OCI-LY7 (cell line): ENCODE results near the gene FAM114A1. TPM values are rescaled to one million over a fixed set of nuclear protein-coding genes. Genes with fewer than 3 reads are reported as not detected.

Experiments used
- BruUV-seq: library from RNA; stranded (reverse); fragments of 400-500 nt; replicated peaks from 2 replicates; lab custom pipeline; 2021; lab: Mats Ljungman, UMichigan
- CTCF ChIA-PET: fragments of 300-600 bp; sonication (Branson Sonifier 250); formaldehyde crosslinking; loops from one replicate; lab custom pipeline; 2022; ENCODE audit warnings: antibody characterized with exemption; ENCODE audit not compliant: unreplicated experiment; lab: Charles Lee
- POLR2A ChIA-PET: fragments of 300-600 bp; sonication (Branson Sonifier 250); formaldehyde crosslinking; loops from one replicate; lab custom pipeline; 2022; ENCODE audit warnings: antibody characterized with exemption; lab: Charles Lee
- DNase-seq: peaks from one replicate; pipeline ENCODE4 v3.0.0-alpha.2; 2015; ENCODE audit warnings: low spot score
- H2AFZ ChIP-seq: fragments of 200-600 bp; sonication (generic), shearing (Covaris generic); 2 replicates; pipeline ENCODE4 v1.6.1; 2014; ENCODE audit warnings: mild to moderate bottlenecking, antibody characterized with exemption, low read length, moderate library complexity
- H3K27ac ChIP-seq: fragments of 200-600 bp; sonication (generic); 2 replicates; pipeline ENCODE4 v1.5.1; 2014; ENCODE audit warnings: mixed run types, low read depth, mild to moderate bottlenecking, moderate library complexity, low read length, inconsistent platforms; ENCODE audit not compliant: poor library complexity, severe bottlenecking
- H3K36me3 ChIP-seq: fragments of 200-600 bp; sonication (generic); 2 replicates; pipeline ENCODE4 v1.6.1; 2014; ENCODE audit warnings: mild to moderate bottlenecking, antibody characterized with exemption, low read length, moderate library complexity, mixed read lengths; ENCODE audit not compliant: insufficient read depth
- H3K4me1 ChIP-seq: fragments of 200-600 bp; sonication (generic); 2 replicates; pipeline ENCODE4 v1.5.1; 2014; ENCODE audit warnings: mild to moderate bottlenecking, low read length; ENCODE audit not compliant: insufficient read depth, poor library complexity, severe bottlenecking
- H3K4me2 ChIP-seq: fragments of 200-600 bp; sonication (generic); 2 replicates; pipeline ENCODE4 v1.6.1; 2014; ENCODE audit warnings: mild to moderate bottlenecking, low read length
- H3K4me3 ChIP-seq: fragments of 200-600 bp; sonication (generic); 2 replicates; pipeline ENCODE4 v1.5.1; 2014; ENCODE audit warnings: mild to moderate bottlenecking, low read depth, low read length; ENCODE audit not compliant: poor library complexity, severe bottlenecking
- H3K79me2 ChIP-seq: fragments of 200-600 bp; sonication (generic); 2 replicates; pipeline ENCODE4 v1.6.1; 2016; ENCODE audit warnings: low read depth, mild to moderate bottlenecking, low read length, moderate library complexity, mixed read lengths; ENCODE audit not compliant: insufficient read depth
- H3K9me2 ChIP-seq: fragments of 200-600 bp; sonication (generic); 2 replicates; pipeline ENCODE4 v1.6.1; 2016; ENCODE audit warnings: mild to moderate bottlenecking, low read length, mixed read lengths; ENCODE audit not compliant: insufficient read depth
- H3K9me3 ChIP-seq: fragments of 200-600 bp; sonication (generic); 2 replicates; pipeline ENCODE4 v1.6.1; 2014; ENCODE audit warnings: mild to moderate bottlenecking, mixed run types, low read length, mixed read lengths
- H4K20me1 ChIP-seq: fragments of 200-600 bp; sonication (generic); 2 replicates; pipeline ENCODE4 v1.6.1; 2014; ENCODE audit warnings: mild to moderate bottlenecking, antibody characterized with exemption, low read length, moderate library complexity, mixed read lengths; ENCODE audit not compliant: insufficient read depth
- CTCF ChIP-seq: fragments of 200-600 bp; sonication (generic); conservative IDR thresholded peaks from 2 replicates; pipeline ENCODE4 v1.5.1; 2014; ENCODE audit warnings: mild to moderate bottlenecking, antibody characterized with exemption, low read length, moderate library complexity, mixed read lengths
- EZH2phosphoT487 ChIP-seq: fragments of 200-600 bp; sonication (generic); IDR thresholded peaks from 2 replicates; pipeline ENCODE4 v1.6.1; 2018; ENCODE audit warnings: low read depth, borderline replicate concordance, mild to moderate bottlenecking, mixed run types, antibody characterized with exemption, low read length, moderate library complexity, mixed read lengths
- intact Hi-C: fragments of 100-400 bp; cut with micrococcal nuclease; formaldehyde crosslinking; loops from one replicate; pipeline ENCODE4 v1.10.0; 2022; ENCODE audit not compliant: unreplicated experiment
- total RNA-seq, 2 experiments: library from RNA; depleted of rRNA in 1 of 2; stranded (reverse); fragments of >200 nt in 1 of 2; shearing (Covaris generic) in 1 of 2; gene quantifications; 2 replicates each; pipeline ENCODE4 v1.2.3, GENCODE V29; 2014 to 2022

Gene FAM114A1
- total RNA-seq, 2 experiments from 2014 or later = not detected

DNA sequence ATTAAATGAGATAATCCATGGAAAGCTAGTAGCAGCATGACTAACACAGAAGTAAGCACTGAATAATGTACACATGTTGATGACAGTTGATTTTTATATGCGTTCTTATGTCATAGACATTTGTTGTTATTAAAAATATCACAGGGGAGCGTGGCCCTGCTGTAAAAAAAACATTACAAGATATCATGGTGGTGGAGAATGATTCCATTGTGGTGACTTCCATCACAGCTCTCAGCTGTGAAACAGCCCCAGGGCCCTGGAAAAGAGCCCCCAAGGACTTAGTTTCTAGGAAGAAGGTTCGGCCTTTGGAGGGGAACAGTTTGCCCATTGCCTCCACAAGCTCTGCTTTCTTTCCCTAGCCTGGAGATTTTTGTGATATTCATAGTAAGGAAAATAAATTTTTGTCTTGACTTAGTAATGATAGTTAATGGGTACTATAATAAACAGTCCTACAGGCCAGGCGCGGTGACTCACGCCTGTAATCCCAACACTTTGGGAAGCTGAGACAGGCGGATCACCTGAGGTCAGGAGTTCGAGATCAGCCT lies 49.9 kb downstream of the FAM114A1 start:
- CTCF ChIA-PET = no interaction called here
- H3K4me1 ChIP-seq = peaks cover 8% of the 10 kb centered on the region
- no TSS peak for BruUV-seq
- POLR2A ChIA-PET = interaction anchor here (0.7 to 1.3 kb wide), 2 partner anchors 270 to 494 kb away, joined by 3 read pairs; no protein-coding TSS in a partner anchor
- H2AFZ ChIP-seq = no peak overlapping the region
- H3K27ac ChIP-seq = no peak overlapping the region
- no peak for TF ChIP-seq CTCF
- no peak for TF ChIP-seq EZH2phosphoT487
- H3K36me3 ChIP-seq = no peaks in the 10 kb centered on the region
- H3K4me3 ChIP-seq = no peak overlapping the region
- H4K20me1 ChIP-seq = no peaks in the 10 kb centered on the region
- no peaks in the 10 kb centered on the region for H3K9me2 ChIP-seq
- no peaks in the 10 kb centered on the region for H3K79me2 ChIP-seq
- intact Hi-C loops = no loop called here
- no peak overlapping the region for H3K4me2 ChIP-seq
- no peaks in the 10 kb centered on the region for H3K9me3 ChIP-seq
- DNase-seq = no peak

- H3K79me2 ChIP-seq = no peaks in the 10 kb centered on the region
- no peak overlapping the region for H3K4me3 ChIP-seq
- no peaks in the 10 kb centered on the region for H4K20me1 ChIP-seq
- peaks cover 8% of the 10 kb centered on the region for H3K4me1 ChIP-seq
- ChIA-PET POLR2A (no interaction called here), CTCF (no interaction called here)
- TF ChIP-seq EZH2phosphoT487 = no peak
- no peak for TF ChIP-seq CTCF
- intact Hi-C loops = no loop called here
- H3K27ac ChIP-seq = no peak overlapping the region
- DNase-seq = no peak
- H3K9me2 ChIP-seq = no peaks in the 10 kb centered on the region
- no TSS peak for BruUV-seq
- H2AFZ ChIP-seq = no peak overlapping the region
- no peaks in the 10 kb centered on the region for H3K36me3 ChIP-seq
- no peak overlapping the region for H3K4me2 ChIP-seq
- no peaks in the 10 kb centered on the region for H3K9me3 ChIP-seq
Observed at GRCh38 chr4:38919494-38919893, 51.9 kb downstream of the FAM114A1 start.

GRCh38 chr4:38920186-38920585 lies 52.6 kb downstream of the FAM114A1 start:
- H3K27ac ChIP-seq = no peak overlapping the region
- H3K9me3 ChIP-seq = no peaks in the 10 kb centered on the region
- TF ChIP-seq EZH2phosphoT487 (no peak), CTCF (no peak)
- BruUV-seq = no TSS peak
- no peaks in the 10 kb centered on the region for H3K36me3 ChIP-seq
- no peaks in the 10 kb centered on the region for H3K9me2 ChIP-seq
- no peaks in the 10 kb centered on the region for H3K79me2 ChIP-seq
- ChIA-PET POLR2A (interaction anchor here (1.0 kb wide), 1 partner anchor 17 kb away, joined by 3 read pairs; no protein-coding TSS in a partner anchor), CTCF (no interaction called here)
- intact Hi-C loops = no loop called here
- H3K4me2 ChIP-seq = no peak overlapping the region
- peaks cover under 1% of the 10 kb centered on the region for H3K4me1 ChIP-seq
- no peak overlapping the region for H2AFZ ChIP-seq
- H3K4me3 ChIP-seq = no peak overlapping the region
- DNase-seq = no peak
- H4K20me1 ChIP-seq = no peaks in the 10 kb centered on the region
